HG03558 (cell line): ENCODE measurements around the gene DIAPH2.
A peak's percentile ranks its signal among the peaks of the same experiment; 100 is the strongest.

Experiments used
- ATAC-seq: cut with Tn5 transposase; IDR thresholded peaks from one replicate; pipeline ENCODE4 v1.9.1; 2021; ENCODE audit warnings: moderate number of reproducible peaks; ENCODE audit not compliant: unreplicated experiment; ENCODE audit errors: extremely low read depth

The DIAPH2 gene

GRCh38 chrX:97524340-97524739, 839.7 kb downstream of the DIAPH2 start:
- ATAC-seq, result no peak

DNA sequence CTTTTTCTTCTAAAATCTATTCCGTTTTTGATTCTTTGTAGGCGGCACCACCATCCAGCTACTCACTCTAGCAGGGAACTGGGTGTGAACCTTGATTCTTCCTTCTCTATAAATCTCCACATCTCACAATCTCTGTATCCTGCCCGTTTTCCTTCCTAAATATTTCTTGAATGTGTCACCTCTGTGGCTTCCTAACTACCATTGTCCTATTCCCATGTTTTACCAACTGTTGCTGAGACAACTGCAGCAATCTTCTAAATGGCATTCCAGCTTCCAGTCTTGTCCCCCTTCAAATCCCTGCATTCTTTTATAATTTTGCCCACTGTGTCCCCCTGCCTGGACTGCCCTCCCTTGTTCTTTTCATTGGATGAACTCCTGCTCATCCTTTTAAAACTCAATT, 840.4 kb downstream of the DIAPH2 start:
- no peak for ATAC-seq

- ATAC-seq, result no peak
These were observed 841.3 kb downstream of the DIAPH2 start for GRCh38 chrX:97525981-97526380.

- ATAC-seq, result no peak
These were observed 843.1 kb downstream of the DIAPH2 start for GRCh38 chrX:97527725-97528124.

- ATAC-seq, result no peak
These were observed 845.0 kb downstream of the DIAPH2 start for GRCh38 chrX:97529536-97530200.

GRCh38 chrX:97531825-97532224, 847.2 kb downstream of the DIAPH2 start:
- no peak for ATAC-seq

DNA sequence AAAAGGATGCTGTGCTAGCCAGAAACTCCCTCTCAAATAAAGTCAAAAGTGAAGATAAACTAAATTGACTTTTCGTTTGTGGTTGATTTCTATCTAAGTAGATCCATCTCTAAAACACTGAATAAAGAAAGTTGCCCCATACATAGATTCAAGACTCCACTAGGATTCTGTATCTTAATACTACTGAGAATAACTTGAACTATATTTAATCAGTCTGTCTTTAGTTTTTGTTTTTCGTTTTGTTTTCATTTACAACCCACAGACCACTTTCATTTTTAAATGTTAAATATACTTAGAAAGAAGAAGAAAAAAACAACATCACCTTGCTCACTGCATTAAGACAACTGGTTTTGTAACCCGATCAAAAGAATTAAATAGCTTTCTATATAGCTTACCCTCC, 854.1 kb downstream of the DIAPH2 start:
- no peak for ATAC-seq

DNA sequence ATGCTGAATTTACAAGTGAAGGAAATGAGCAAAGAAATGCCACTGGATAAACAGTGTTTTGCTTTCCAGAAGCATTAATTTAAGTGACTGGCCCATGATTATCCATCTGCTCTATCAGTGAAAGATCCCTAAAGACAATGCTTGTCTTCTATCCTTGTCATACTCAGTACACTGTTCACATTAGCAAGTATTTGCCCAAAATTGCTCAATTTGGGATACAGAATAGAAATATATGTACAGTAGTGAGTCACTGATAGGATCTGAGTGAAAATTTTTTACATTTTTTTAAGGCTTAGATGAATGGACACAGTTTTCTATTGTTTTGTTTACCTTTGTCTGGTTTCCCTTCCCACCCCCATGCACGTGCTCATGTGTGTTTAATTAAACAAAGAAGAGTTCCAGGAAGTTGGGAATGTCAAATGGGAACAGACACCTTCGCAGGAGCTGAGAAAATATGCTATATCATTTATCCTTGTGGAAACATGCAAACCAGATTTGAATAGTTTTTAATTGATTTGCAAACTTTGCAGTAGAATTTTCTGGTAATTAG, 855.4 kb downstream of the DIAPH2 start:
- no peak for ATAC-seq

- no peak for ATAC-seq
These were observed 863.4 kb downstream of the DIAPH2 start for GRCh38 chrX:97547877-97548578.

- no peak for ATAC-seq
These were observed 867.2 kb downstream of the DIAPH2 start for GRCh38 chrX:97551821-97552220.

DNA sequence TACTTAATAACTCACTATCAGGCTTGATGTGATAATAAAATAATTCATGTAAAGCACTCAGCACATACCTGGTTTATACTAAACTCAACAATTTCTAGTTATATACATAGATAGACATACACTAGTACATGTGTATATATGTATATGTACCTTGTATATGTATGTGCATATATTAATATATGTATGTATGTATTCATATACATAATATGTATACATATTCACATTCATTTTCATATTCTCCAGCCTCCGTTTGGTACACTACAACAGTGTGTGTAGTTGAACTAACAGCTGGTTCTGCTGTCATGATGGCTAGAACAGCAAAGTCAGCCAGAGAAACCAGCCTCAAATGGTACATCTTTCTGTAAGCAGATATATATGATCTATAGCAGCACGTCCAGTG, 869.2 kb downstream of the DIAPH2 start:
- no peak for ATAC-seq

GRCh38 chrX:97556359-97556758, 871.7 kb downstream of the DIAPH2 start:
- no peak for ATAC-seq

GRCh38 chrX:97563531-97564133, 879.0 kb downstream of the DIAPH2 start:
- ATAC-seq, result peak; percentile 97

- no peak for ATAC-seq
These were observed 879.9 kb downstream of the DIAPH2 start for GRCh38 chrX:97564496-97564895.

DNA sequence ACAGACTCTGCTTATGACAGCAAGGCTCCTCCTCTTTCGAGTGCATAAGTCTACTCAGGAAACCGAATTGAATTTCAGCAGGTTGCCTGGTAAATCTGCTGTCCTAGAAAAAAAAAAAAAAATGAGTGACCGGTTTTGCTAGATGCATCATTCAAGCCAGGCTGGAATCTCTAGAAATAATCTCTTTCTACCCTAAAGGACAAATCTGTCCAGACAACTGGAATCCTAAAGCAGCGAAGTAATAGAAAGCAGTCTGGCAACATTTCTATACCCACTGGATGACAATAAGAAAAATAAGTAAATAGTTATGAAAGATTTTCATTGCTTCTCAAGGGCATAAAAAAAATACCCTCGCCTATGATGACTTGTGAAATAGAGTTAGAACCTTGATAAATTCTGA, 902.5 kb downstream of the DIAPH2 start:
- no peak for ATAC-seq

DNA sequence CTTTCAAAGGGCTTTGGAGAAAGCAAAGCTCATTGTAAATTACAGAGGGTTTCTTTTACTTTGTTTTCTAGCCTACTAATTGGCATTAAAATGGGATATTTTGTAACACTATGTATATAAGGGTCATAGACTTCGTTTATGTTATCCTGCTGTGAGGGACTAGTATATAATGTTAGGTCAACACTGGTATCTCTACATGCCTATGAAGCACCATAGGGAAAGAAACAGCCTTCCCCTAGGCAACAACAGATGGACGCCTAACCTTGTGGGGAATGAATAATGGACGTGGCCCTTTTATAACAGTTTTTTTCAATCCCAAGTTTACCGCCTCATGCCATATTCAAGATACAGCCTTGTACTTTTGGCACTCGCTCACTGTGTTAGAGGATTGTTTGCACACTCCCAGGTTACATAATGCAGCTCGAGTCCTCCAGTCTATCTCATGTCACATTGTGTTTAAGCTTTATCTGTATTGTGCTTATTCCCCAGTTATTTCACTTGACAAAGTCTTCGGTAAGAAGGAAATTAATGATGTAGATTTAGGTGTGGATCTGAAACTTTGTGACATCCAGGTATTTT, 910.1 kb downstream of the DIAPH2 start:
- no peak for ATAC-seq

- no peak for ATAC-seq
These were observed 913.3 kb downstream of the DIAPH2 start for GRCh38 chrX:97597954-97598353.

GRCh38 chrX:97602465-97603258, 918.0 kb downstream of the DIAPH2 start:
- no peak for ATAC-seq

- ATAC-seq, result no peak
These were observed 920.6 kb downstream of the DIAPH2 start for GRCh38 chrX:97605271-97605670.

DNA sequence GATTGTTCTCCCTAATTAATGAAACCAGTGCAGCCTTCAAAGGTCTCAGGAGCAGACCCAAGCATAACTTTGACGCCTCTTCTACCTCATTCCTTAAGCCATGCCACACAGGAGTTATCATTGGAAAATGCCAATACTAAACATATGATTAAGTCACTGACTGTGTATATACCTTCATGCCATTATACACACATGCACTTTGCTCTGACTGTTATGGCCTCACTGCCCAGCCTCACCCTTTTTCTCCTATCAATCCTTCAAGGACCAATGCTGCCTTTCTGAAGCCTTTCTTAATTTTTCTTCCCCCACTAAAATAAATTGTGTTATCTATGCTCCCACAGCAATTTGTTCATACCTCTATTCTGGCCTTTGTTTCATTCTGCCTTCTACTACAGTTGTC, 924.7 kb downstream of the DIAPH2 start:
- no peak for ATAC-seq
